ENCODE data around the gene STAC. TPM values are rescaled to one million over a fixed set of nuclear protein-coding genes. Genes with fewer than 3 reads are reported as not detected.

STAC gene
- total and polyA plus RNA-seq, 9 of the 15 experiments (the other 6 are each of a cell fraction or from before 2014, with no cell fraction given): 0.11 TPM; not detected in 8

- TF ChIP-seq REST (IDR thresholded peaks at IDR 0.05; ENCODE audit: borderline replicate concordance) (no peak), REST (CRISPR knock-in tag; IDR thresholded peaks at IDR 0.05; ENCODE audit: low read depth) (no peak), RBM17 (IDR thresholded peaks at IDR 0.05; ENCODE audit: borderline replicate concordance, low read depth, low read length) (no peak)
Observed at GRCh38 chr3:36543276-36543997, 163.1 kb downstream of the STAC start (continued).

Measured in K562 (cell line).